GM12873 (cell line): ENCODE measurements around the gene LRMDA.

ENCODE experiments used
- CTCF ChIP-seq: IDR thresholded peaks from 2 replicates; pipeline ENCODE4 v1.5.1; 2012; ENCODE audit warnings: low read depth, mild to moderate bottlenecking, moderate library complexity, low read length, control low read depth; ENCODE audit not compliant: insufficient read depth; ENCODE audit errors: missing control alignments

Gene LRMDA

GRCh38 chr10:76023007-76023406 is 591.6 kb downstream of the LRMDA start:
- TF ChIP-seq CTCF: no peak

- TF ChIP-seq CTCF: no peak
These were observed 593.2 kb downstream of the LRMDA start for GRCh38 chr10:76024460-76025123.

GRCh38 chr10:76025124-76025477 is 593.7 kb downstream of the LRMDA start:
- TF ChIP-seq CTCF: no peak

- TF ChIP-seq CTCF: no peak
These were observed 594.9 kb downstream of the LRMDA start for GRCh38 chr10:76026176-76026771.

- no peak for TF ChIP-seq CTCF
These were observed 595.5 kb downstream of the LRMDA start for GRCh38 chr10:76026905-76027304.

GRCh38 chr10:76029782-76030181 is 598.4 kb downstream of the LRMDA start:
- TF ChIP-seq CTCF: no peak

GRCh38 chr10:76031099-76031498 is 599.7 kb downstream of the LRMDA start:
- TF ChIP-seq CTCF: no peak
